Subcutaneous adipose tissue (tissue), 4 donors: ENCODE data around the gene MAPK8IP1. TPM values are rescaled to one million over a fixed set of nuclear protein-coding genes. Genes with fewer than 3 reads are reported as not detected.

ENCODE experiments used
- total RNA-seq, 4 donors: library from RNA; depleted of rRNA; stranded (reverse); fragments of >200 nt; gene quantifications; one replicate each; pipeline ENCODE4 v1.1.0, GENCODE V29; 2016
- TF ChIP-seq, protein P1 (sequence below): fragments of 450-650 bp; IDR thresholded peaks from one replicate; pipeline ENCODE4 v1.5.1; 2016; ENCODE audit warnings: low read depth, mild to moderate bottlenecking, control low read depth, antibody characterized with exemption, moderate library complexity

Gene MAPK8IP1
- total RNA-seq, result 1 to 10 TPM; 1.3 to 4.0 (median 2.3) TPM

DNA sequence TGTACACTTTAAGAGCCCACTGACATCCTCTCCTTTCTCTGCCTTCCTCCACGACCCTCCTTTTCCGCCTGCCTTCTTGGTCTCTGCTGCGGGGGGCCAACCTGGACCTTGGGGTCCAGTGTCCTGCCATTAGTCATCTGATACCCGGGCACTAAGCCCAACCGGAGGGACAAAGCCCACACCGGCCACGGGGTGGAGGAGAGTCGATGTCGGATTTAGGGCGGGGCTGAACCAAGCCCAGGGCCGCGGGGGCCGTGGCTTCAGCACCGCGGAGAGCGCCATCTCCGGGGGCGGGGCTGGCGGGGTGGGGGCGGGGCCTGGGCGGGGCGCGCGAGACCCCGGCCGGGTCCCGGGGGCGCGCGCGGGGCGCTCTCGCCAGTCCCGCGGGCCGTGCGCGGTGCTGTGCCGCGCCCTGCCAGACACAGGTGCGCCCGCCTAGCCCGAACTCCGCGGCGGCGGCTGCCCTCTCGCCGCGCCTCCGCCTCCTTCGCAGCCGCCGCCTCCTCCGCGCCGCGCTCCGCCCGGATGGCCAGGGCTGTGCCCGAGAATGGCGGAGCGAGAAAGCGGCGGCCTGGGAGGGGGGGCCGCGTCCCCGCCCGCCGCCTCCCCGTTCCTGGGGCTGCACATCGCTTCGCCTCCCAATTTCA is at the start of gene MAPK8IP1:
Gene MAPK8IP1 (plus strand): TSS at position 378 of the 647 bp plus-strand sequence. CDS start 170 bp downstream, at position 548.
- TF ChIP-seq, protein P1, sequence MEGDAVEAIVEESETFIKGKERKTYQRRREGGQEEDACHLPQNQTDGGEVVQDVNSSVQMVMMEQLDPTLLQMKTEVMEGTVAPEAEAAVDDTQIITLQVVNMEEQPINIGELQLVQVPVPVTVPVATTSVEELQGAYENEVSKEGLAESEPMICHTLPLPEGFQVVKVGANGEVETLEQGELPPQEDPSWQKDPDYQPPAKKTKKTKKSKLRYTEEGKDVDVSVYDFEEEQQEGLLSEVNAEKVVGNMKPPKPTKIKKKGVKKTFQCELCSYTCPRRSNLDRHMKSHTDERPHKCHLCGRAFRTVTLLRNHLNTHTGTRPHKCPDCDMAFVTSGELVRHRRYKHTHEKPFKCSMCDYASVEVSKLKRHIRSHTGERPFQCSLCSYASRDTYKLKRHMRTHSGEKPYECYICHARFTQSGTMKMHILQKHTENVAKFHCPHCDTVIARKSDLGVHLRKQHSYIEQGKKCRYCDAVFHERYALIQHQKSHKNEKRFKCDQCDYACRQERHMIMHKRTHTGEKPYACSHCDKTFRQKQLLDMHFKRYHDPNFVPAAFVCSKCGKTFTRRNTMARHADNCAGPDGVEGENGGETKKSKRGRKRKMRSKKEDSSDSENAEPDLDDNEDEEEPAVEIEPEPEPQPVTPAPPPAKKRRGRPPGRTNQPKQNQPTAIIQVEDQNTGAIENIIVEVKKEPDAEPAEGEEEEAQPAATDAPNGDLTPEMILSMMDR, result no peak

DNA sequence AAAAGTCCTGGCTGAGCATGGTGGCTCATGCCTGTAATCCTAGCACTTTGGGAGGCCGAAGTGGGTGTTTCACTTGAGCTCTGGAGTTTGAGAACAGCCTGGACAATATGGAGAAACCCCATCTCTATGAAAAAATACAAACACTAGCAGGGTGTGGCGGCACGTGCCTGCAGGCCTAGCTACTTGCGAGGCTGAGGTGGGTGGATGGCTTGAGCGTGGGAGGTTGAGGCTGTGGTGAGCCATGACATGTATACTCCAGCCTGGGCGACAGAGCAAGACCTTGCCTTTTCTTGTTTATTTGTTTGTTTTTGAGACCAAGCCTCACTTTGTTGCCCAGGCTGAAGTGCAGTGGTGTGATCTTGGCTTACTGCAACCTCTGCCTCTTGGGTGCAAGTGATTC is 46.2 kb upstream of the MAPK8IP1 start:
- TF ChIP-seq, protein P1, result no peak

DNA sequence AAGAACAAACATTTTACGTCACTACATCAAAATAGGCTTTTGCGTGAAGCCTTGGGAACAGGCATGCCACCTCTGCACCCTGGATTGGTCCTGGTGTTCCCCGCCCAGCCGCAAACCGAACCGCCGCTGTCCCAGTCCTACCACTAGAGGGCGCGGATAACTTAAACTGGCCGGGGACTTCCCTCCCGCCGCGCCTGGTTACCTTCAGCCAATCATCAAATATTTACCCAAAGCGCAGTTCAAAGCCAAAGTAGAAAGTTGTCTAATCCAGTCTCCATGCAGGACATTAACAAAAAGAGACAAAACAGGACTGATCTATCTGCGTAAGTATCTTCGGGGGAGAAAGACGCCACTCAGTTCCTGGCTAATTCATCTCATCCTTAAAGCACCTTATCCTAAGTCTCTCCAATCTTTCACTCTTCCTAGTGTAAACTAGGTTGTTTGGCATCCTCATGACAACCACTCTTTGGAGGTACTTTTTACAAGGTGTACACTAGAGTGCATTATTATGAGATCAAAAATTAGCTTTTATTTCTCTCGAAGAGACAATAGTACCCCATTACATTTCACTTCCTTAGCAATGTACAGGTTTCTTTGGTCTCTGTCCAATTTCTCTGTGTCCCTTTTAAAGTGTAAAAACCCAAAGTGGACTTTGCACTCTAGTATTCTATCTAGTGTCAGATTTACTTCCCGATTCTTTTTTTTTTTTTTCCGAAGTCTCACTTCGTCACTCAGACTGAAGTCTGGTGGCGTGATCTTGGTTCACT is 42.1 kb upstream of the MAPK8IP1 start:
- TF ChIP-seq, protein P1, result no peak

DNA sequence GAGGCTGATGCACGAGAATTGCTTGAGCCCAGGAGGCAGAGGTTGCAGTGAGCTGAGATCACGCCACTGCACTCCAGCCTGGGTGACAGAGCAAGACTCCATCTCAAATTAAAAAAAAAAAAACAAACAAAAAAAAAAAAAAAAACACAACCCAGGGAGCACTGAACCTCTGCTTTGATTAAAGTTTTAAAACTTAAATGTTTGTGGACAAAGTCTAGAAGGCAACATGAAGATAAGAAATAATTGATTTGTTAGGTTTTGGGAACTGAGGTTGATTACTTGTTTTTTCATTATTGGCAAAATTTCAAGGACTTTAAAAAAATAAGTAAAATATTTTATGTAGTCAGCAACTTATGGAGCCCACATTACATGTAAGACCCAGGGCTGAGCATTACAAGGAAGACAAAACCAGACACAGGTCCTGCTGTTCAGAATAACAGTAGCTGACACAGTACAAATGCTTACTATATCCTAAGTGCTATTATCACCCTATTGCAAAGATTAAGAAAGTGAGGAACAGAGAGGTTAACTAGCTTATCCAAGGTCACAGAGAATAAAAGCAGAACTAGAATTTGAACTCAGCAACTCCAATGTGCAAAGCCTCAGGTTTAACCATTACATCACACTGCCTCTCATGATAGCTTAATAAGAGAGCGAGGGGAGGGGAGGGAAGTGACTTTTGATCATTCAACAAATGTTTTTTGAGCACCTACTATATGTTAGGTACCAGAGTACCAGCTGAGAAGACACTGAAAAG is 40.5 kb upstream of the MAPK8IP1 start:
- TF ChIP-seq, protein P1, result no peak

DNA sequence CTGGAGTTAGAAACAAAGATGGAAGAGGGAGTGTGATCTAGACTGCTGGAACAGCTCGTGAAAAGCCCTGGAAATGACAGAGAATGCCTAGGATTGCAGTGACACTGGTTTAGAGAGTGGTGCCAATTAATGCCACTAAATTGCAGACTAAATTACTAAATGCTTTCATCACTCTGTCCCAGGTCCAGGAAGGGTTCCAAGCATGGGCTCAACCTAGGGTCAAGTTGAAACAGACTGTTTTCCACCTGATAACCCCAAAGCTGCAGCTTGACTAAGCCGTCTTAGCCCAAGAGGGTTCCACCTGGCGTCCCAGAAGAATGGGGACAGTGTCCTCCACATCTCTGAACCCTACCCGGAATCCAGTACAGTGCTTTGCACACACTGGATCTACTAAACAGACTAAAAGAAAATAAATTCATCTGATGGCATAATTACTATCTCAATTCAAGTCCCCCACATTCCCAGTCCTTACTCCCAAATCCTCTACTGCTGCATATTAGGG is 39.2 kb upstream of the MAPK8IP1 start:
- TF ChIP-seq, protein P1, result no peak

DNA sequence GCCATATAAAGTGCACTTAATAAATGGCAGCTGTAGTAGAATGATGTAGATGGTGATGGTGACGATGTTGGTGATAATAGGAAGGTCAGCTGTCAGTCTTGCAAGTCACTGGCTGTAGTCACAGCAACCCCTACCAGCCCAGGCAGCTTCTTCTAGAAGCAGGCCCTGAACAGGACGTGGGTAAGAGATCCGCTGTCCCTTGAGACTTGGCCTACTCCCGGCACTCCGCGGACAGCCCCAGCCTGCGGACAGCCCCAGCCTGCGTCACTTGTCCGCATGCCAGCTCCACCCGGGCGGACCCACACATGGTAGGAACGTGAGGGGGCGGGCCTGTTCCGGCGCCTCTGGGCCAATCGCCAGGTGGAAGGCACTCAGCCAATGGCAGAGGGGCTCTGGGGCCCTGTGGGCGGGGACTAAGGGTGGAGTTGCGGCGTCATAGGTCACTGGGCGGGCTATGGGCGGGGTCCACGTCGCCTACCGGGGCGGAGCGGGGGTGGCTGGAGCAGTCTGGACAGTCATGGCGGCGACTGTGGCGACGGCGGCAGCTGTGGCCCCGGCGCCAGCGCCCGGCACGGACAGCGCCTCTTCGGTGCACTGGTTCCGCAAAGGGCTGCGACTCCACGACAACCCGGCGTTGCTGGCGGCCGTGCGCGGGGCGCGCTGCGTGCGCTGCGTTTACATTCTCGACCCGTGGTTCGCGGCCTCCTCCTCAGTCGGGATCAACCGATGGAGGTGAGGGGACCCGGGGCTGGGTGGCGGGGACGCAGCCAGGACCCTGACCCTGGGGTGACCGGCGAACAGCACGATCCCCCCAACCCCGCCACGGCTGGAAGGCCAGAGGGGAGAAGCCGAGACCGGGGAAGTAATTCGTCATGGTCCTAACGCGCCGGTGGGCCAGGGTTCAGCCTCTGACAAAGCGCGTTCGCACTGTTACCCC is 38.2 kb upstream of the MAPK8IP1 start, which contains the start of gene CRY2:
Gene CRY2 (plus strand): TSS at position 502 of the 937 bp plus-strand sequence. CDS start 16 bp downstream, at position 518.
- TF ChIP-seq, protein P1, result no peak
